ENCODE measurements around the gene PTRHD1. TPM values are rescaled to one million over a fixed set of nuclear protein-coding genes. Genes with fewer than 3 reads are reported as not detected.

Gene PTRHD1
- total and polyA plus RNA-seq, 10 of the 15 experiments (the other 5 are each of a cell fraction or from before 2014, with no cell fraction given): 15.9 to 64.2 (median 45.0) TPM

DNA sequence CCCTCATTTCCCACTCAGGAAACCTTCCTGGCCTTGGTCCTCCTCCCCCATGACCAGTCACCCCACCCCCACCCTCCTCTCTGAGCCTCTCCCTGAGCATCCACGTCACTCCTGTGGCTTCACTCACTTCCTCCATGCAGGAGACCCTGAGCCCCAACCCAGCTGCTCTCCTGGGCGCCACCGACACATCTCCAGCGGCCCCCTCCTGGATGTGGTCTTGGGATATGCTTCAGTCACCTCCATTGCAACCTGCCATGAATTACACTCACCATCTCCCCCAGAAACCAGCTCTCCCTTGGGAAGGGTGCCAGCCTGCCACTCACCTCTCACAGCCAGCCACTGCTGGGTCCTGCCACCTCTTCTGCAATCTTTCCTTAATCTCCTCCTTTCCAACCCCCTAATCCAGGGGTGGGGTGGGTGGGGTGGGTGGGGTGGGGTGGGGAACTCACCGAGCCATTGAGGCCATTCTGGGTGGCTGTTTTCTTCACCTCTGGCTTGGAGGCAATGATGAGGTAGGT, 44.9 kb upstream of the PTRHD1 start (continued):
- no peak for TF ChIP-seq RAD21 (IDR thresholded peaks at IDR 0.05; ENCODE audit: insufficient read depth, low read depth, low read length)
- TF ChIP-seq, protein P1, sequence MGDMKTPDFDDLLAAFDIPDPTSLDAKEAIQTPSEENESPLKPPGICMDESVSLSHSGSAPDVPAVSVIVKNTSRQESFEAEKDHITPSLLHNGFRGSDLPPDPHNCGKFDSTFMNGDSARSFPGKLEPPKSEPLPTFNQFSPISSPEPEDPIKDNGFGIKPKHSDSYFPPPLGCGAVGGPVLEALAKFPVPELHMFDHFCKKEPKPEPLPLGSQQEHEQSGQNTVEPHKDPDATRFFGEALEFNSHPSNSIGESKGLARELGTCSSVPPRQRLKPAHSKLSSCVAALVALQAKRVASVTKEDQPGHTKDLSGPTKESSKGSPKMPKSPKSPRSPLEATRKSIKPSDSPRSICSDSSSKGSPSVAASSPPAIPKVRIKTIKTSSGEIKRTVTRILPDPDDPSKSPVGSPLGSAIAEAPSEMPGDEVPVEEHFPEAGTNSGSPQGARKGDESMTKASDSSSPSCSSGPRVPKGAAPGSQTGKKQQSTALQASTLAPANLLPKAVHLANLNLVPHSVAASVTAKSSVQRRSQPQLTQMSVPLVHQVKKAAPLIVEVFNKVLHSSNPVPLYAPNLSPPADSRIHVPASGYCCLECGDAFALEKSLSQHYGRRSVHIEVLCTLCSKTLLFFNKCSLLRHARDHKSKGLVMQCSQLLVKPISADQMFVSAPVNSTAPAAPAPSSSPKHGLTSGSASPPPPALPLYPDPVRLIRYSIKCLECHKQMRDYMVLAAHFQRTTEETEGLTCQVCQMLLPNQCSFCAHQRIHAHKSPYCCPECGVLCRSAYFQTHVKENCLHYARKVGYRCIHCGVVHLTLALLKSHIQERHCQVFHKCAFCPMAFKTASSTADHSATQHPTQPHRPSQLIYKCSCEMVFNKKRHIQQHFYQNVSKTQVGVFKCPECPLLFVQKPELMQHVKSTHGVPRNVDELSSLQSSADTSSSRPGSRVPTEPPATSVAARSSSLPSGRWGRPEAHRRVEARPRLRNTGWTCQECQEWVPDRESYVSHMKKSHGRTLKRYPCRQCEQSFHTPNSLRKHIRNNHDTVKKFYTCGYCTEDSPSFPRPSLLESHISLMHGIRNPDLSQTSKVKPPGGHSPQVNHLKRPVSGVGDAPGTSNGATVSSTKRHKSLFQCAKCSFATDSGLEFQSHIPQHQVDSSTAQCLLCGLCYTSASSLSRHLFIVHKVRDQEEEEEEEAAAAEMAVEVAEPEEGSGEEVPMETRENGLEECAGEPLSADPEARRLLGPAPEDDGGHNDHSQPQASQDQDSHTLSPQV (IDR thresholded peaks at IDR 0.05): no peak
- no peak for TF ChIP-seq ZNF217 (IDR thresholded peaks at IDR 0.05)
- TF ChIP-seq ZSCAN29 (IDR thresholded peaks at IDR 0.05): no peak

DNA sequence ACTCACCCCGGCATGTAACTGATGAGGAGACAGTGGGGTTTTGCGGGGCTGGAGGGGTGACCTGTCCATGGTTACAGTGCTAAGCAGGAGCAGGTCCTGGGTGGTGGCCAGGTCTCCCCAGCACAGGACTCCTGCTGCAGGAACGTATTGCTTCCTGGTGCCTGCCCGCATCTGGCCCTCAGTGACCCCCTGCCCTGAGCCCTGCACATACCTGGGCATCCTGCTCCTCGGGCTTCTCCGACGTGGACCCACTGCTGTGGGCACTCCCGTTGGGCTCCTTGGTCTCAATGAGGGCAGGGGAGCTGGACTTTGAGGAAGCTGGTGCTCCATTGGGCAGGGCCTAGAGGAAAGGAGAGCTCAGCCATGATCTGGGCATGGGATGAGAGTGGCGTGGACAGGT, 43.5 kb upstream of the PTRHD1 start:
- Histone ChIP-seq H3K79me2 (ENCODE audit: control insufficient read depth, insufficient read depth, low read length) (no peaks in the 10 kb centered on the region), H3K9me3 (replicated peaks; ENCODE audit: control insufficient read depth, insufficient read depth, low read length) (no peaks in the 10 kb centered on the region), H3K36me3 (ENCODE audit: control insufficient read depth in 2 of 2, insufficient read depth in 2 of 2, low read length in 1 of 2) (peaks cover 6 to 19% of the 10 kb centered on the region in 2 experiments; a peak in 3 of 4 replicates), H4K20me1 (ENCODE audit: control insufficient read depth, insufficient read depth) (no peaks in the 10 kb centered on the region), H3K27ac (ENCODE audit: control insufficient read depth, insufficient read depth) (no peak overlapping the region), H3K4me3 (no peak overlapping the region), H2AFZ (ENCODE audit: control insufficient read depth, low read depth, low read length) (no peak overlapping the region), H3K9ac (ENCODE audit: control insufficient read depth, insufficient read depth, low read length) (no peak overlapping the region), H3K4me2 (ENCODE audit: control insufficient read depth, insufficient read depth) (no peak overlapping the region), H3K27me3 (replicated peaks in 1 of 2; ENCODE audit: control insufficient read depth in 2 of 2, insufficient read depth in 2 of 2, low read length in 1 of 2) (no peaks in the 10 kb centered on the region), H3K4me1 (ENCODE audit: control insufficient read depth, insufficient read depth, low read length) (no peaks in the 10 kb centered on the region)
- no TSS peak for BruUV-seq (replicated peaks)
- SMC1A ChIA-PET (ENCODE audit: uncharacterized antibody, unreplicated experiment): no interaction called here
- DNase-seq (ENCODE audit: low read depth, low spot score): no peak
- CTCF ChIA-PET: interaction anchor here (1.6 to 1.8 kb wide), 2 partner anchors 9 to 427 kb away, joined by 4 to 5 read pairs; no protein-coding TSS in a partner anchor
- in situ Hi-C loops (cut with MboI): no loop called here
- intact Hi-C loops (cut with micrococcal nuclease; ENCODE audit: unreplicated experiment): no loop called here
- WGBS (ENCODE audit: insufficient coverage, insufficient replicate concordance, low lambda C conversion rate, missing lambda C conversion rate): 93% methylated on average over 9 of the region's 9 CpGs
- no peak for ATAC-seq
- RAD21 ChIA-PET (ENCODE audit: unreplicated experiment): no interaction called here
- POLR2A ChIA-PET: no interaction called here
- FAIRE-seq: no peak
- TF ChIP-seq YY1 (IDR thresholded peaks at IDR 0.05; ENCODE audit: low read depth, low read length) (no peak), MXI1 (IDR thresholded peaks at IDR 0.05; ENCODE audit: low read depth, low read length) (no peak), ZBED1 (IDR thresholded peaks at IDR 0.05; ENCODE audit: borderline replicate concordance) (no peak), ESRRA (IDR thresholded peaks at IDR 0.05; ENCODE audit: low read length) (no peak), NFIC (IDR thresholded peaks at IDR 0.05; ENCODE audit: low read depth, low read length) (no peak), ZNF217 (IDR thresholded peaks at IDR 0.05) (no peak)
- TF ChIP-seq, protein P2, sequence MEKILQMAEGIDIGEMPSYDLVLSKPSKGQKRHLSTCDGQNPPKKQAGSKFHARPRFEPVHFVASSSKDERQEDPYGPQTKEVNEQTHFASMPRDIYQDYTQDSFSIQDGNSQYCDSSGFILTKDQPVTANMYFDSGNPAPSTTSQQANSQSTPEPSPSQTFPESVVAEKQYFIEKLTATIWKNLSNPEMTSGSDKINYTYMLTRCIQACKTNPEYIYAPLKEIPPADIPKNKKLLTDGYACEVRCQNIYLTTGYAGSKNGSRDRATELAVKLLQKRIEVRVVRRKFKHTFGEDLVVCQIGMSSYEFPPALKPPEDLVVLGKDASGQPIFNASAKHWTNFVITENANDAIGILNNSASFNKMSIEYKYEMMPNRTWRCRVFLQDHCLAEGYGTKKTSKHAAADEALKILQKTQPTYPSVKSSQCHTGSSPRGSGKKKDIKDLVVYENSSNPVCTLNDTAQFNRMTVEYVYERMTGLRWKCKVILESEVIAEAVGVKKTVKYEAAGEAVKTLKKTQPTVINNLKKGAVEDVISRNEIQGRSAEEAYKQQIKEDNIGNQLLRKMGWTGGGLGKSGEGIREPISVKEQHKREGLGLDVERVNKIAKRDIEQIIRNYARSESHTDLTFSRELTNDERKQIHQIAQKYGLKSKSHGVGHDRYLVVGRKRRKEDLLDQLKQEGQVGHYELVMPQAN (conservative IDR thresholded peaks at IDR 0.05): no peak
- TF ChIP-seq, protein P3, sequence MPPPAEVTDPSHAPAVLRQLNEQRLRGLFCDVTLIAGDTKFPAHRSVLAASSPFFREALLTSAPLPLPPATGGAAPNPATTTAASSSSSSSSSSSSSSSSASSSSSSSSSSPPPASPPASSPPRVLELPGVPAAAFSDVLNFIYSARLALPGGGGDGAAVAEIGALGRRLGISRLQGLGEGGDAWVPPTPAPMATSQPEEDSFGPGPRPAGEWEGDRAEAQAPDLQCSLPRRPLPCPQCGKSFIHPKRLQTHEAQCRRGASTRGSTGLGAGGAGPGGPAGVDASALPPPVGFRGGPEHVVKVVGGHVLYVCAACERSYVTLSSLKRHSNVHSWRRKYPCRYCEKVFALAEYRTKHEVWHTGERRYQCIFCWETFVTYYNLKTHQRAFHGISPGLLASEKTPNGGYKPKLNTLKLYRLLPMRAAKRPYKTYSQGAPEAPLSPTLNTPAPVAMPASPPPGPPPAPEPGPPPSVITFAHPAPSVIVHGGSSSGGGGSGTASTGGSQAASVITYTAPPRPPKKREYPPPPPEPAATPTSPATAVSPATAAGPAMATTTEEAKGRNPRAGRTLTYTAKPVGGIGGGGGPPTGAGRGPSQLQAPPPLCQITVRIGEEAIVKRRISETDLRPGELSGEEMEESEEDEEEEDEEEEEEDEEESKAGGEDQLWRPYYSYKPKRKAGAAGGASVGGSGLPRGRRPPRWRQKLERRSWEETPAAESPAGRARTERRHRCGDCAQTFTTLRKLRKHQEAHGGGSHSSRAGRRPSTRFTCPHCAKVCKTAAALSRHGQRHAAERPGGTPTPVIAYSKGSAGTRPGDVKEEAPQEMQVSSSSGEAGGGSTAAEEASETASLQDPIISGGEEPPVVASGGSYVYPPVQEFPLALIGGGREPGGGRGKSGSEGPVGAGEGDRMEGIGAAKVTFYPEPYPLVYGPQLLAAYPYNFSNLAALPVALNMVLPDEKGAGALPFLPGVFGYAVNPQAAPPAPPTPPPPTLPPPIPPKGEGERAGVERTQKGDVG (CRISPR knock-in tag; IDR thresholded peaks at IDR 0.05): no peak
